HFFc6 (cell line): ENCODE results near the gene MFAP4. TPM values are rescaled to one million over a fixed set of nuclear protein-coding genes. Genes with fewer than 3 reads are reported as not detected.

Source experiments
- DNase-seq: peaks from one replicate; pipeline ENCODE4 v3.0.0-alpha.2; 2018
- H3K27ac Mint-ChIP-seq: 2 replicates; pipeline ENCODE4 v1.8.0; 2020; ENCODE audit warnings: mild to moderate bottlenecking, mixed read lengths
- H3K27me3 Mint-ChIP-seq: 2 replicates; pipeline ENCODE4 v1.8.0; 2021; ENCODE audit warnings: mild to moderate bottlenecking, moderate library complexity, mixed read lengths; ENCODE audit not compliant: insufficient read depth
- H3K36me3 Mint-ChIP-seq: 2 replicates; pipeline ENCODE4 v1.8.0; 2021; ENCODE audit warnings: low read depth, mixed read lengths
- H3K4me1 Mint-ChIP-seq: 2 replicates; pipeline ENCODE4 v1.8.0; 2020; ENCODE audit warnings: low read depth, mixed read lengths
- H3K4me3 Mint-ChIP-seq: 2 replicates; pipeline ENCODE4 v1.8.0; 2020; ENCODE audit warnings: mild to moderate bottlenecking, moderate library complexity, mixed read lengths
- H3K9me3 Mint-ChIP-seq: 2 replicates; pipeline ENCODE4 v1.8.0; 2020; ENCODE audit warnings: mild to moderate bottlenecking, mixed read lengths
- total RNA-seq, 6 experiments: library from RNA; stranded (reverse); fragmentation: NEBNext Ultra II Directional; extraction: Animal tissue kit (Norgen Biotek cat#: 25700); gene quantifications; 2 replicates in 1 of 6; 3 replicates in 5 of 6; pipeline ENCODE4 v1.2.3, GENCODE V29; 2021
- TF ChIP-seq, protein P1 (sequence below): fragments of 200-600 bp; sonication (generic); IDR thresholded peaks from 2 replicates; pipeline ENCODE4 v1.5.0; 2021; ENCODE audit warnings: antibody characterized with exemption, mild to moderate bottlenecking

The MFAP4 gene
- total RNA-seq, 6 experiments from 2014 or later, result 17.7 to 46.5 (median 22.0) TPM

DNA sequence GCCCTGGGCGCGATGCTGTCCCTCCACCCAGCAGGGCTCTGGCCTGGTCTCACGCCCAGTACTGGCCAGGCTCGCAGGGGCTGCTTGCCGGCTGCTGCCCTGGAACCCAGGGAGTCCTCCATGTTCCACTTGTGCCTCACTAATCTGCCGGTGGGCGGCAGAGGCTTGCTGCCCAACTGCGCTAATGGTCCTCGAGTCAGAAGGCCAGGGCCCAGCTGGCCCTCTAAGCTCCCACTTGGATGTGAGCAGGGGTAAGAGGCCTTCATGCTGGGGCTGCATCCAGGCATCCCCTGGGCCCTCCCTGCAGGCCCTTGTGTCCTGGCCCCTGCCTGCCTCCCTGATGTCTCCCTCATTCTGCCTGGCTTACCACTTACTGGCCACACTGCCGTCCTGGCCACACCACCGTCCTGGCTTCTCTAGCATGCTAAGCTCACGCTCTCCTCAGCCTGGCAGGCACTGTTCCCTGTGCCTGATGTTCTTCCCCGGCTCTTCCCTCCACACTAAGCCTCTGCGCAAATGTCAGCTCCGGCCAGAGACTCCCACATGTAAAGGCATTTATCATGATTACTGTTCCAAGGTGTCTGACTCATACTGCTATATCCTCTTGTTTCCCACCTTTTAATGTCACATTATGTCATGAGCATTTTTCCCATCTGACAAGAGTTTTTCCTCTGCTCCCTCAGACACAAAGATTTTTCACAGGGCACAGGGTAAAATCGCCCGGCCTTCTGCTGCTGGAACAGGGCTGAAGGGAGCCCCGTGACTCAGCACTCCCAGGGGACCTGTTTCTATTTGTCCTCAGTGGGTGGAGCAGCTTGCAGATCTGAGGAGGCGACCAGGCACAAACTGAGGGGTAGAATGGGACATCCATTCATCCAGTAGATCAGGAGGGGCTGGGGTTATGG lies 40.4 kb downstream of the MFAP4 start:
- DNase-seq, result peak; percentile 81
- no peaks in the 10 kb centered on the region for H3K36me3 Mint-ChIP-seq
- peaks cover 34% of the 10 kb centered on the region for H3K4me1 Mint-ChIP-seq
- TF ChIP-seq, protein P1, sequence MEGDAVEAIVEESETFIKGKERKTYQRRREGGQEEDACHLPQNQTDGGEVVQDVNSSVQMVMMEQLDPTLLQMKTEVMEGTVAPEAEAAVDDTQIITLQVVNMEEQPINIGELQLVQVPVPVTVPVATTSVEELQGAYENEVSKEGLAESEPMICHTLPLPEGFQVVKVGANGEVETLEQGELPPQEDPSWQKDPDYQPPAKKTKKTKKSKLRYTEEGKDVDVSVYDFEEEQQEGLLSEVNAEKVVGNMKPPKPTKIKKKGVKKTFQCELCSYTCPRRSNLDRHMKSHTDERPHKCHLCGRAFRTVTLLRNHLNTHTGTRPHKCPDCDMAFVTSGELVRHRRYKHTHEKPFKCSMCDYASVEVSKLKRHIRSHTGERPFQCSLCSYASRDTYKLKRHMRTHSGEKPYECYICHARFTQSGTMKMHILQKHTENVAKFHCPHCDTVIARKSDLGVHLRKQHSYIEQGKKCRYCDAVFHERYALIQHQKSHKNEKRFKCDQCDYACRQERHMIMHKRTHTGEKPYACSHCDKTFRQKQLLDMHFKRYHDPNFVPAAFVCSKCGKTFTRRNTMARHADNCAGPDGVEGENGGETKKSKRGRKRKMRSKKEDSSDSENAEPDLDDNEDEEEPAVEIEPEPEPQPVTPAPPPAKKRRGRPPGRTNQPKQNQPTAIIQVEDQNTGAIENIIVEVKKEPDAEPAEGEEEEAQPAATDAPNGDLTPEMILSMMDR, result no peak
- peak overlapping the region; percentile 54 for H3K4me3 Mint-ChIP-seq
- H3K9me3 Mint-ChIP-seq, result no peaks in the 10 kb centered on the region
- peaks cover 2% of the 10 kb centered on the region; the same call in 1 of the 2 replicates for H3K27me3 Mint-ChIP-seq
- H3K27ac Mint-ChIP-seq, result peak overlapping the region; percentile 92

DNA sequence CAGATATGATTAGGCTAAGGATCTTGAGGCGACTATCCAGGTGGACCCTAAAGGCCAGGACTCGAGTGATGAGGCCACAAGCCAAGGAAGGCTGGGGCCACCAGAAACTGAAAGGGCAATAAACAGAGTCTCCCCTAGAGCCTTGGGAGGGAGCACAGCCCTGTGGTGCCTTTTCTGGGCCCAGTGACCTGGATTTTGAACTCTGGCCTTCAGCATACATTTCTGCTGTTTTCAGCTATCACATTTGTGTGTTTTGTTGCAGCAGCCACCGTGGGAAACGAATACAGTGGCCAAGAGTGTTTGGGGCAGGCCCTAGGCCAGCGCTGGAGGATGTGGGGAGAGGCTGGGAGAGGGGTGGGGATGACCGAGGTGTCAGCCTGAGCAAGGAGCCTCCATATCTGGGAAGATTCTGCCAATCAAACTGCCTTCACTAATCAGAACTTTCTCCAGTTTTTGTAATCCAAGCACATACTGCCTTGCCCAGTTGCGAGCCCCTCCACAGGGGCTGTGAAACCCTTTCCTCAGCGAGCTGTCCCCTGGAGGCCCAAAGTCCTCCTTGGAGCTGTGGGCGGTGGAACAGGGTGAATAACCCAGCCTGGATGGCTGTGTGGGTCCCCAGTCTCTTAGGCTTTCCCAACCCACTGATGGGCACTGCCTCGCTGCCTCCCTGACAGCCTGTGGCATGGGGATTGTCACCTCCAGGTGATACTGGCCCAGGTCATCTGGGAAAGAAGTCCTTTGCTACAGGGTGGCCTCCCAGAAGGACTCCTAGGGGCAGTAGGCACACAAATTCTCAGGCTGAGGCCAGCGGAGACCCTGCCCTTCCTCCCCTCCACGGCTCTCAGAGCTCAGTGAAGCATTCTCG lies 41.3 kb downstream of the MFAP4 start:
- TF ChIP-seq, protein P1, result no peak
- Mint-ChIP-seq H3K4me3 (no peak overlapping the region), H3K27ac (peak overlapping the region; percentile 92; the same call in 1 of the 2 replicates), H3K27me3 (peaks cover 2% of the 10 kb centered on the region; the same call in 1 of the 2 replicates), H3K36me3 (no peaks in the 10 kb centered on the region), H3K4me1 (peaks cover 41% of the 10 kb centered on the region), H3K9me3 (no peaks in the 10 kb centered on the region)
- no peak for DNase-seq

GRCh38 chr17:19345067-19345460 lies 41.9 kb downstream of the MFAP4 start:
- no peaks in the 10 kb centered on the region for H3K9me3 Mint-ChIP-seq
- peaks cover 2% of the 10 kb centered on the region; the same call in 1 of the 2 replicates for H3K27me3 Mint-ChIP-seq
- no peak overlapping the region for H3K27ac Mint-ChIP-seq
- peaks cover 41% of the 10 kb centered on the region for H3K4me1 Mint-ChIP-seq
- no peaks in the 10 kb centered on the region for H3K36me3 Mint-ChIP-seq
- TF ChIP-seq, protein P1, result no peak
- H3K4me3 Mint-ChIP-seq, result no peak overlapping the region
- no peak for DNase-seq

DNA sequence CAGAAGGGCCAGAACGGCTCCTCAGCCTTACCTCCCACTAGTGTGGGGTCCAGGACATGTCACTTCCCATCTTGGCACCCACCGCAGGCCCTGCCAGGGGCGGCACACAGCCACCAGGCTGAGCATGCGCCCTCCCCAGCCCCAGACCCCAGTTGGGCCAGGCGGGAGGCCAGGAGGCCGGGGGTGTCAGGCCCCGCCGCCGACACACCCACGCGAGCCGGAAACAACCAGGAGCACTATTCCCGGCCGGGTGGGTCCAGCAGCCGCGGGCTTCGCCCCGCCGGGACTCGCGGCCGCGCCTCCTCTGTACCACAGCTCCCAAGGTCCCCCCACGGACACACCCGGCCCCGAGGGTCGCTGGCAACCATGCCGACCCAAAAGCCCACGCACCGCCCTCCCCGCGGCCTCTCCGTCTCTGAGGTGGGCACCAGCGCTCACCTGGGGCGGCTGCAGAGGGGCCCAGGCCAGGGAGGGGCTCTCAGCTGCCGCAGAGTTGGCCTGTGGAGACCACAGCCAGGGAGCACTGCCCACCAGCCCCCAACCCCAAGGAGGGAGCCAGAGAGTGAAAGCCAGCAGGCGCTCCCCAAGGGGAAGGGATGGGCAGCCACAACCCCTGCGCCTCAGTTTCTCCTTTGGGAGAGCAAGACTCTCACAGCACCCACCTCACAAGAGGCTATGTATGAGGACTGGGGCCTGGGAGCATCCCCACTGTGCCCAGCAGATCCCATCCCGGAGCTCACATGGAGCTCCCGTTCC lies 42.5 kb downstream of the MFAP4 start:
- Mint-ChIP-seq H3K27me3 (peaks cover 2% of the 10 kb centered on the region; the same call in 1 of the 2 replicates), H3K9me3 (no peaks in the 10 kb centered on the region), H3K4me3 (no peak overlapping the region), H3K4me1 (peaks cover 41% of the 10 kb centered on the region), H3K27ac (no peak overlapping the region), H3K36me3 (no peaks in the 10 kb centered on the region)
- no peak for DNase-seq
- TF ChIP-seq, protein P1, result no peak

GRCh38 chr17:19343671-19344151 lies 43.3 kb downstream of the MFAP4 start:
- no peak overlapping the region for H3K27ac Mint-ChIP-seq
- H3K27me3 Mint-ChIP-seq, result no peaks in the 10 kb centered on the region; the same call in 1 of the 2 replicates
- TF ChIP-seq, protein P1, result no peak
- no peak for DNase-seq
- H3K36me3 Mint-ChIP-seq, result no peaks in the 10 kb centered on the region
- H3K4me3 Mint-ChIP-seq, result no peak overlapping the region
- no peaks in the 10 kb centered on the region for H3K9me3 Mint-ChIP-seq
- H3K4me1 Mint-ChIP-seq, result peaks cover 41% of the 10 kb centered on the region
